GM12892 (cell line): ENCODE measurements around the gene MYB.

Experiments
- POLR2A ChIP-seq: IDR thresholded peaks from 2 replicates; pipeline ENCODE4 v1.6.1; 2011; ENCODE audit warnings: low read depth, low read length, control low read depth
- TAF1 ChIP-seq: IDR thresholded peaks from 2 replicates; pipeline ENCODE4 v1.6.1; 2011; ENCODE audit warnings: low read depth, mild to moderate bottlenecking, control low read depth, low read length, borderline replicate concordance

GRCh38 chr6:135250234-135250633 is 69.1 kb downstream of the MYB start:
- no peak for TF ChIP-seq POLR2A
- no peak for TF ChIP-seq TAF1
